Spleen (tissue), 11 donors: ENCODE data around the gene CRYGN. TPM values are rescaled to one million over a fixed set of nuclear protein-coding genes. Genes with fewer than 3 reads are reported as not detected.

ENCODE experiments used
- DNase-seq: peaks from one replicate; pipeline ENCODE4 v3.0.0-alpha.2; 2020
- H3K27ac ChIP-seq, 8 donors: fragments of 200-600 bp; sonication (generic) in 7 of 8; 1 replicate in 4 of 8; 2 replicates in 4 of 8; pipeline versions ENCODE4 v1.5.0 to v1.8.0; 2016 to 2021; ENCODE audit warnings: inconsistent platforms in 4 of 8, mild to moderate bottlenecking in 4 of 8, moderate library complexity in 1 of 8
- H3K27me3 ChIP-seq, 7 donors: fragments of 200-600 bp; sonication (generic) in 6 of 7; replicated peaks in 1 of 7; 1 replicate in 4 of 7; 2 replicates in 3 of 7; pipeline versions ENCODE4 v1.5.0 to v1.8.0; 2016 to 2021; ENCODE audit warnings: inconsistent platforms in 3 of 7, mild to moderate bottlenecking in 1 of 7
- H3K36me3 ChIP-seq, 6 donors: fragments of 200-600 bp; sonication (generic) in 5 of 6; 1 replicate in 4 of 6; 2 replicates in 2 of 6; pipeline versions ENCODE4 v1.5.0 to v1.8.0; 2016 to 2021; ENCODE audit warnings: inconsistent platforms in 2 of 6
- H3K4me1 ChIP-seq, 6 donors: fragments of 200-600 bp; sonication (generic) in 5 of 6; 1 replicate in 3 of 6; 2 replicates in 3 of 6; pipeline versions ENCODE4 v1.5.0 to v1.8.0; 2016 to 2021; ENCODE audit warnings: inconsistent platforms in 3 of 6
- H3K4me3 ChIP-seq, 8 donors: fragments of 200-600 bp; sonication (generic) in 7 of 8; 1 replicate in 4 of 8; 2 replicates in 4 of 8; pipeline versions ENCODE4 v1.5.0 to v1.8.0; 2016 to 2021; ENCODE audit warnings: inconsistent platforms in 4 of 8, mild to moderate bottlenecking in 4 of 8, moderate library complexity in 2 of 8
- H3K9me3 ChIP-seq, 8 donors: fragments of 200-600 bp; sonication (generic) in 7 of 8; 1 replicate in 4 of 8; 2 replicates in 4 of 8; pipeline versions ENCODE4 v1.5.0 to v1.8.0; 2016 to 2021; ENCODE audit warnings: inconsistent platforms in 4 of 8
- POLR2A ChIP-seq, 3 donors: fragments of 450-650 bp; IDR thresholded peaks; one replicate each; pipeline ENCODE4 v1.5.1; 2017; ENCODE audit warnings: antibody characterized with exemption in 3 of 3, mild to moderate bottlenecking in 1 of 3
- POLR2AphosphoS5 ChIP-seq, 3 donors: sonication (generic); formaldehyde crosslinking; IDR thresholded peaks; one replicate each; pipeline ENCODE4 v1.5.1; 2017; ENCODE audit warnings: antibody characterized with exemption in 3 of 3
- WGBS, 5 donors: extraction: QIAGEN DNeasy Blood & Tissue Kit in 3 of 5; methylation state at CpG; one replicate each; pipeline versions ENCODE4 v1.1.5 to v1.1.7; 2013 to 2018; 5-methylcytosine and 5-hydroxymethylcytosine counted together
- intact Hi-C: fragments of 100-400 bp; cut with DNase I; formaldehyde crosslinking; loops from one replicate; pipeline ENCODE4 v1.15.0; 2023; ENCODE audit warnings: low total_unique reads
- polyA plus RNA-seq, 3 donors: library from polyadenylated mRNA; stranded (reverse); fragments of 200-250 nt; gene quantifications; one replicate each; pipeline ENCODE4 v1.2.1, GENCODE V29; 2013
- total RNA-seq, 7 donors: library from RNA; depleted of rRNA in 3 of 7; stranded (reverse); fragments of >200 nt in 3 of 7; fragmentation: NEBNext Ultra II Directional in 4 of 7; extraction: Animal tissue kit (Norgen Biotek cat#: 25700) in 4 of 7; gene quantifications; one replicate each; pipeline versions ENCODE4 v1.1.0 to v1.2.1, GENCODE V29; 2016 to 2021
- TF ChIP-seq, protein P1 (sequence below), 11 experiments: fragments of 200-600 bp in 7 of 11; fragments of 450-650 bp in 4 of 11; sonication (generic) in 4 of 11; IDR thresholded peaks in 8 of 11; conservative IDR thresholded peaks in 3 of 11; 1 replicate in 7 of 11; 2 replicates in 4 of 11; pipeline versions ENCODE4 v1.4.0 to v1.8.0; 2016 to 2021; ENCODE audit warnings: antibody characterized with exemption in 11 of 11, inconsistent platforms in 4 of 11, mild to moderate bottlenecking in 1 of 11
- donor health status: healthy with polysubstance abuse.
- donor health status: DM: no; HTN: no; CAD: no; lungs with moderate emphysema.
- donor health status: DM: no; HTN: no; CAD: no.
- donor health status: Bipolar disorder and iron deficiency.
- donor health status: healthy.
- donor health status: DM: no; HTN: no; CAD: no.
- donor health status: DM: yes; HTN: yes; CAD: no.

CRYGN gene
- total and polyA plus RNA-seq, 10 donors = 0.17 to 2.5 (median 0.32) TPM; not detected in 1

DNA sequence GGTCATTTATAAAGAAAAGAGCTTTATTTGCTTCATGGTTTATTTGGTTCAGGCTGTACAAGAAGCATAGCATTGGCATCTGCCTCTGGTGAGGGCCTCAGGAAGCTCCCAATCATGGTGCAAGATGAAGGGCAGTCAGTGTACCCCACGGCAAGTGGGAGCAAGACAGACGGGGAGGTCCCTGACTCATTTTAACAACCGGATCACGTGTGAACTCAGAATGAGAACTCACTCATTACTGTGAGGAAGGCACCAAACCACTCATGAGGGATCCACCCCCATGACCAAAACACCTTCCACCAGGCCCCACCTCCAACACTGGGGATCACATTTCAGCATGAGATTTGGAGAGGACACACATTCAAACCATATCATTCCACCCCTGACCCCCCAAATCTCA lies 15.7 kb upstream of the CRYGN start:
- TF ChIP-seq POLR2AphosphoS5 (IDR thresholded peaks at IDR 0.05) = no peak
- TF ChIP-seq, protein P1, sequence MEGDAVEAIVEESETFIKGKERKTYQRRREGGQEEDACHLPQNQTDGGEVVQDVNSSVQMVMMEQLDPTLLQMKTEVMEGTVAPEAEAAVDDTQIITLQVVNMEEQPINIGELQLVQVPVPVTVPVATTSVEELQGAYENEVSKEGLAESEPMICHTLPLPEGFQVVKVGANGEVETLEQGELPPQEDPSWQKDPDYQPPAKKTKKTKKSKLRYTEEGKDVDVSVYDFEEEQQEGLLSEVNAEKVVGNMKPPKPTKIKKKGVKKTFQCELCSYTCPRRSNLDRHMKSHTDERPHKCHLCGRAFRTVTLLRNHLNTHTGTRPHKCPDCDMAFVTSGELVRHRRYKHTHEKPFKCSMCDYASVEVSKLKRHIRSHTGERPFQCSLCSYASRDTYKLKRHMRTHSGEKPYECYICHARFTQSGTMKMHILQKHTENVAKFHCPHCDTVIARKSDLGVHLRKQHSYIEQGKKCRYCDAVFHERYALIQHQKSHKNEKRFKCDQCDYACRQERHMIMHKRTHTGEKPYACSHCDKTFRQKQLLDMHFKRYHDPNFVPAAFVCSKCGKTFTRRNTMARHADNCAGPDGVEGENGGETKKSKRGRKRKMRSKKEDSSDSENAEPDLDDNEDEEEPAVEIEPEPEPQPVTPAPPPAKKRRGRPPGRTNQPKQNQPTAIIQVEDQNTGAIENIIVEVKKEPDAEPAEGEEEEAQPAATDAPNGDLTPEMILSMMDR (IDR thresholded peaks at IDR 0.05 in 8 of 11, conservative IDR thresholded peaks at IDR 0.05 in 3 of 11) = no peak
- no peak for TF ChIP-seq POLR2A (IDR thresholded peaks at IDR 0.05)
- Histone ChIP-seq H3K27me3 (peaks cover 0 to 9% (median 0%) of the 10 kb centered on the region in 7 donors), H3K36me3 (no peaks in the 10 kb centered on the region), H3K4me3 (no peak overlapping the region), H3K4me1 (peaks cover 3 to 18% (median 11%) of the 10 kb centered on the region in 6 donors), H3K27ac (no peak overlapping the region), H3K9me3 (no peaks in the 10 kb centered on the region)
- WGBS, 5 donors = 68 to 84% (median 73%) methylated on average over 4 of the region's 4 CpGs
- intact Hi-C loops = no loop called here
- peak; percentile 17 for DNase-seq

DNA sequence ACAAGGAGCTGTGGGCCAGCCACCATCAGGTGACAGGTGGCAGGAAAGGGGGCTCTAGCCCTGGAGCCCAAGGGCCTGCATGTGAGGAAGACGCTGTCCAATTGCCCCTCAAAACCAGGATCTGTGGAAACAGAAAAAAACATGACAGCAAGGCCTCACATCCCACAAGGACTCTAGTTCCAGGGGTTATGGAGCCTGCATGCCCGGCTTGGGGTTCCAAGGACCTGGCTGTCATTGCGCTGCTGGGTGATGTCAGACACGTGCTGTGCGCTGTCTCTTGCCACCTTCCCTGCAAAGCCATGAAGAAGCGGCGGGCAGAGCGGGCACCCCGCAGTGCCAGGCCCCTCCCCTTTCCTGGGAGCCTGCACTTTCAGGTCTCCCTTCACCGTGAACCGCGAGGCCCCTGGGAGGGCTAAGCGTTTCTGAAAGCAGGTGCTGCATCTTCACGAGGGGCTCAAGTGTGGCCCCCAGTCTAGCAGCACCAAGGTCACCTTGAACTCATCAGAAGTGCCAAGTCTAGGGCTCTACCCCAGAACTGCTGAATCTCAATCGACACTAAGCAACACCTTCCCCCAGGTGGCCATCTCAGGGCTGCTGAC lies 15.1 kb upstream of the CRYGN start:
- TF ChIP-seq, protein P1 (IDR thresholded peaks at IDR 0.05 in 8 of 11, conservative IDR thresholded peaks at IDR 0.05 in 3 of 11) = no peak
- TF ChIP-seq POLR2A (IDR thresholded peaks at IDR 0.05) (no peak), POLR2AphosphoS5 (IDR thresholded peaks at IDR 0.05) (no peak)
- Histone ChIP-seq H3K4me1 (peaks cover 3 to 11% (median 5%) of the 10 kb centered on the region in 6 donors), H3K27me3 (peaks cover 0 to 4% (median 0%) of the 10 kb centered on the region in 7 donors), H3K4me3 (no peak overlapping the region), H3K27ac (no peak overlapping the region), H3K36me3 (no peaks in the 10 kb centered on the region), H3K9me3 (no peaks in the 10 kb centered on the region)
- DNase-seq = peak; percentile 67
- WGBS, 5 donors = 87 to 95% (median 90%) methylated on average over 15 of the region's 15 CpGs
- intact Hi-C loops = no loop called here

DNA sequence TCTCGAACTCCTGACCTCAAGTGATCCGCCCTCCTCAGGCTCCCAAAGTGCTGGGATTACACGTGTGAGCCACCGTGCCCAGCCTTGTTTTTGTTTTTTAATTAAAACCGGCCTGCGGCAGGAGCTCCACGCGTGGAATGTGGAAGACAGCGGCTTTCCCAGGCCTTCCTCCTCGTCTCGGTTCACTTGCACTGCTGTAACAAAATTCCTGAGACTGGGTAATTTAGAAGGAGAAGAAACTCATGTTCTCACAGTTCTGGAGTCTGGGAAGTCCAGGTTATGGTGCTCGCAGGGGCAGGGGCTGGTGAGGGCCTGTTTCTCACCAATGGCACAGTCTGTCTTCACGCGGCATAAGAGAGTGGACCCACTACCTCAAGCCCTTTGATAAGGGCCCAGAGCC lies 14.4 kb upstream of the CRYGN start:
- no peak overlapping the region for H3K27ac ChIP-seq
- H3K4me3 ChIP-seq = no peak overlapping the region
- WGBS, 5 donors = 91 to 95% (median 94%) methylated on average over 14 of the region's 14 CpGs
- no peaks in the 10 kb centered on the region for H3K36me3 ChIP-seq
- H3K9me3 ChIP-seq = no peaks in the 10 kb centered on the region
- H3K4me1 ChIP-seq = peaks cover 0 to 4% (median under 1%) of the 10 kb centered on the region in 6 donors
- DNase-seq = peak; percentile 53
- no peak for TF ChIP-seq POLR2AphosphoS5 (IDR thresholded peaks at IDR 0.05)
- intact Hi-C loops = no loop called here
- H3K27me3 ChIP-seq = peaks cover 0 to 5% (median 0%) of the 10 kb centered on the region in 7 donors

DNA sequence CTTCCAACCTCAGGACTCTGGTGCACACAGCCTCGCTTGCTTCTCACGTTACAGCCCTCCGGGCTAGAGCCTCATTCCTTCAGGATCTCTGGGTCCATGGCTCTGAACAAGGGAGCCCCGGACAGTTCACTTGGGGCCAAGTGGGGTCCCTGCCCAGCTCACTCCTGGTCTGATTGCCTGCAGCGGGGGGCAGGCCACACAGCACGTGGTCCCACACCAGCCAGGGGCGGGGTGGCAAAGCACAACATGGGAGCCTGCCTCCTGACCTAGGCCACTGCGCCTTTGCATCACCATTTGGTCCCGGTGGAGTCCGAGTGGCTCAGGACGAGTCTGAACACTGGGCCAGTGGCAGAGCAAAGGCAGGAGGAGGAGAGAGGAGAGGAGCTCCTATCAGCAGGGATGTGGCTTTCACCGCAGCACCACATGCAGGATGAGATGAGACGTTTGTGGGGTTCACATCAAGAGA lies 13.4 kb upstream of the CRYGN start:
- peaks cover 0 to 10% (median under 1%) of the 10 kb centered on the region in 6 donors for H3K4me1 ChIP-seq
- intact Hi-C loops = no loop called here
- no peaks in the 10 kb centered on the region for H3K9me3 ChIP-seq
- WGBS, 5 donors = 80 to 89% (median 85%) methylated on average over 10 to 13 of the region's 13 CpGs
- H3K36me3 ChIP-seq = no peaks in the 10 kb centered on the region
- peak; percentile 54 for DNase-seq
- H3K27ac ChIP-seq = no peak overlapping the region
- H3K27me3 ChIP-seq = peaks cover 0 to 9% (median 0%) of the 10 kb centered on the region in 7 donors
- no peak for TF ChIP-seq POLR2AphosphoS5 (IDR thresholded peaks at IDR 0.05)
- TF ChIP-seq POLR2A (IDR thresholded peaks at IDR 0.05) = no peak
- TF ChIP-seq, protein P1 (IDR thresholded peaks at IDR 0.05 in 8 of 11, conservative IDR thresholded peaks at IDR 0.05 in 3 of 11) = no peak
- H3K4me3 ChIP-seq = no peak overlapping the region
